Muscle of back (tissue), 13 donors: ENCODE measurements around the gene PDRG1. TPM values are rescaled to one million over a fixed set of nuclear protein-coding genes. Genes with fewer than 3 reads are reported as not detected.
A peak's percentile ranks its signal among the peaks of the same experiment; 100 is the strongest.

Source experiments
- DNase-seq, 3 donors: peaks; one replicate each; pipeline versions ENCODE4 v3.0.0 to v3.0.0-alpha.2; 2013
- long read RNA-seq, 9 donors: transcript quantifications; one replicate each; lab custom pipeline, GENCODE V29; 2026
- polyA plus RNA-seq, 10 donors: library from polyadenylated mRNA; unstranded; fragments of 120-200 nt; gene quantifications; one replicate each; pipeline ENCODE4 v1.2.1, GENCODE V29; 2013; ENCODE audit not compliant: insufficient read length in 10 of 10

PDRG1 gene
- polyA plus RNA-seq = 10 to 100 TPM; 13.2 to 17.8 (median 15.6) TPM
- long read RNA-seq, donor 1, transcript PDRG1-201 (5 exons, 1,998 nt) = major isoform, 7 of 7 reads
- long read RNA-seq, donor 1, partial matches to known transcripts = 0 of 7 reads
- long read RNA-seq, donor 1, other reads (novel, unspliced or antisense) = 0 of 7 reads
- long read RNA-seq, donor 2, transcript PDRG1-201 (5 exons, 1,998 nt) = major isoform, 10 of 10 reads
- long read RNA-seq, donor 2, partial matches to known transcripts = 0 of 10 reads
- long read RNA-seq, donor 2, other reads (novel, unspliced or antisense) = 0 of 10 reads
- long read RNA-seq, donor 3 = 0 reads
- long read RNA-seq, donor 4, transcript PDRG1-201 (5 exons, 1,998 nt) = major isoform, 5 of 5 reads
- long read RNA-seq, donor 4, partial matches to known transcripts = 0 of 5 reads
- long read RNA-seq, donor 4, other reads (novel, unspliced or antisense) = 0 of 5 reads
- long read RNA-seq, donor 5, transcript PDRG1-201 (5 exons, 1,998 nt) = major isoform, 23 of 23 reads
- long read RNA-seq, donor 5, partial matches to known transcripts = 0 of 23 reads
- long read RNA-seq, donor 5, other reads (novel, unspliced or antisense) = 0 of 23 reads
- long read RNA-seq, donor 6, transcript PDRG1-201 (5 exons, 1,998 nt) = major isoform, 14 of 14 reads
- long read RNA-seq, donor 6, partial matches to known transcripts = 0 of 14 reads
- long read RNA-seq, donor 6, other reads (novel, unspliced or antisense) = 0 of 14 reads
- long read RNA-seq, donor 7, transcript PDRG1-201 (5 exons, 1,998 nt) = major isoform, 11 of 11 reads
- long read RNA-seq, donor 7, partial matches to known transcripts = 0 of 11 reads
- long read RNA-seq, donor 7, other reads (novel, unspliced or antisense) = 0 of 11 reads
- long read RNA-seq, donor 8, transcript PDRG1-201 (5 exons, 1,998 nt) = major isoform, 15 of 15 reads
- long read RNA-seq, donor 8, partial matches to known transcripts = 0 of 15 reads
- long read RNA-seq, donor 8, other reads (novel, unspliced or antisense) = 0 of 15 reads
- long read RNA-seq, donor 9 = 0 reads

GRCh38 chr20:31951530-31952453 lies at the start of gene PDRG1:
PDRG1 (minus strand) TSS chr20:31952046; CDS start chr20:31951961, 85 bp downstream.
- peak; percentile 95 to 98 (median 98) for DNase-seq

- no peak for DNase-seq
These were observed 46.4 kb upstream of the PDRG1 start for GRCh38 chr20:31998246-31998645.

GRCh38 chr20:31996996-31997395 lies 45.1 kb upstream of the PDRG1 start:
- DNase-seq = no peak

GRCh38 chr20:31992086-31992485 lies 40.2 kb upstream of the PDRG1 start:
- DNase-seq = no peak

GRCh38 chr20:31991339-31991705 lies 39.5 kb upstream of the PDRG1 start:
- no peak for DNase-seq

- DNase-seq = no peak
These were observed 38.9 kb upstream of the PDRG1 start for GRCh38 chr20:31990641-31991338.

- DNase-seq = no peak
These were observed 37.3 kb upstream of the PDRG1 start for GRCh38 chr20:31989030-31989645.

- no peak for DNase-seq
These were observed 36.7 kb upstream of the PDRG1 start for GRCh38 chr20:31988430-31989015.

- DNase-seq = no peak
These were observed 35.9 kb upstream of the PDRG1 start for GRCh38 chr20:31987744-31988143.

GRCh38 chr20:31984981-31985471 lies 33.2 kb upstream of the PDRG1 start:
- peak in 1 of 3 donors; percentile 15 for DNase-seq

GRCh38 chr20:31981784-31982183 lies 29.9 kb upstream of the PDRG1 start:
- no peak for DNase-seq

- no peak for DNase-seq
These were observed 28.0 kb upstream of the PDRG1 start for GRCh38 chr20:31979713-31980426.

- DNase-seq = no peak
These were observed 25.2 kb upstream of the PDRG1 start for GRCh38 chr20:31977080-31977479.

- no peak for DNase-seq
These were observed 24.0 kb upstream of the PDRG1 start for GRCh38 chr20:31975874-31976273.

- no peak for DNase-seq
These were observed 23.2 kb upstream of the PDRG1 start for GRCh38 chr20:31974951-31975487.

- no peak for DNase-seq
These were observed 22.4 kb upstream of the PDRG1 start for GRCh38 chr20:31974296-31974695.

- DNase-seq = no peak
These were observed 20.7 kb upstream of the PDRG1 start for GRCh38 chr20:31972471-31973021.

GRCh38 chr20:31969991-31970390 lies 18.1 kb upstream of the PDRG1 start:
- no peak for DNase-seq
